Lung (tissue), 12 donors: ENCODE data around the gene AEN. TPM values are rescaled to one million over a fixed set of nuclear protein-coding genes. Genes with fewer than 3 reads are reported as not detected.

Source experiments
- ATAC-seq: fragments of 200-7000 bp; cut with Tn5 transposase; one replicate; pipeline ENCODE4 v1.9.1; 2020; ENCODE audit warnings: moderate number of reproducible peaks; ENCODE audit not compliant: insufficient read depth, low FRiP score
- DNase-seq, 3 donors: peaks; one replicate each; pipeline ENCODE4 v3.0.0-alpha.2; 2013 to 2017
- H3K27ac ChIP-seq, 2 donors: one replicate each; pipeline ENCODE4 v1.5.1; 2013; ENCODE audit warnings: mild to moderate bottlenecking in 2 of 2, moderate library complexity in 2 of 2, control low read depth in 1 of 2, inconsistent platforms in 1 of 2, low read depth in 1 of 2, low read length in 1 of 2
- H3K27me3 ChIP-seq, 3 donors: one replicate each; pipeline ENCODE4 v1.5.1; 2013; ENCODE audit warnings: low read length in 2 of 3; ENCODE audit not compliant: control insufficient read depth in 3 of 3, insufficient read depth in 3 of 3
- H3K36me3 ChIP-seq, 4 donors: one replicate each; pipeline ENCODE4 v1.5.1; 2013; ENCODE audit warnings: low read length in 4 of 4, mild to moderate bottlenecking in 1 of 4, moderate library complexity in 1 of 4; ENCODE audit not compliant: control insufficient read depth in 4 of 4, insufficient read depth in 4 of 4
- H3K4me1 ChIP-seq, 5 donors: one replicate each; pipeline ENCODE4 v1.5.1; 2013; ENCODE audit warnings: low read length in 5 of 5, mild to moderate bottlenecking in 2 of 5, moderate library complexity in 1 of 5; ENCODE audit not compliant: control insufficient read depth in 5 of 5, insufficient read depth in 5 of 5
- H3K4me3 ChIP-seq: one replicate; pipeline ENCODE4 v1.5.1; 2013; ENCODE audit warnings: mild to moderate bottlenecking, control low read depth, moderate library complexity
- H3K9ac ChIP-seq, 2 donors: one replicate each; pipeline ENCODE4 v1.5.1; 2013; ENCODE audit warnings: low read length in 2 of 2, control low read depth in 1 of 2; ENCODE audit not compliant: insufficient read depth in 1 of 2
- H3K9me3 ChIP-seq, 4 donors: one replicate each; pipeline ENCODE4 v1.5.1; 2013; ENCODE audit warnings: low read length in 3 of 4, mild to moderate bottlenecking in 1 of 4, moderate library complexity in 1 of 4; ENCODE audit not compliant: control insufficient read depth in 4 of 4, insufficient read depth in 3 of 4
- CTCF ChIP-seq: IDR thresholded peaks from 2 replicates; pipeline ENCODE4 v1.5.1; 2012; ENCODE audit warnings: mild to moderate bottlenecking; ENCODE audit errors: control extremely low read depth, extremely low read depth
- WGBS, 2 donors: extraction: QIAGEN DNeasy Blood & Tissue Kit; methylation state at CpG; one replicate each; pipeline ENCODE4 v1.1.7; 2013; 5-methylcytosine and 5-hydroxymethylcytosine counted together
- polyA plus RNA-seq, 2 donors: library from polyadenylated mRNA; stranded (reverse); fragments of 200-250 nt; gene quantifications; one replicate each; pipeline ENCODE4 v1.2.1, GENCODE V29; 2013
- total RNA-seq, 2 donors: library from RNA; depleted of rRNA in 1 of 2; stranded (reverse); fragments of >200 nt in 1 of 2; gene quantifications; one replicate each; pipeline ENCODE4 v1.2.1, GENCODE V29; 2014 to 2021
- donor health status: control.
- donor health status: control.
- donor health status: Bipolar disorder and iron deficiency.
- donor health status: healthy.
- donor health status: DM: yes; HTN: yes; CAD: no.

Gene AEN
- total and polyA plus RNA-seq, 4 donors: 4.2 to 15.4 (median 13.4) TPM

- Histone ChIP-seq H3K9ac (no peak overlapping the region), H3K27me3 (no peaks in the 10 kb centered on the region), H3K27ac (no peak overlapping the region), H3K9me3 (no peaks in the 10 kb centered on the region), H3K4me3 (no peak overlapping the region), H3K36me3 (peaks cover 0 to 42% (median 5%) of the 10 kb centered on the region in 4 donors), H3K4me1 (peaks cover 0 to 27% (median 6%) of the 10 kb centered on the region in 5 donors)
- DNase-seq (no peak), ATAC-seq (no peak)
- TF ChIP-seq CTCF: no peak
- WGBS, 2 donors: 89 to 95% methylated on average over 14 to 16 of the region's 16 CpGs
Observed at GRCh38 chr15:88629071-88629470, 7.9 kb downstream of the AEN start.

GRCh38 chr15:88630141-88630721, 9.1 kb downstream of the AEN start:
- Histone ChIP-seq H3K9ac (no peak overlapping the region), H3K36me3 (peaks cover 0 to 42% (median 6%) of the 10 kb centered on the region in 4 donors), H3K4me1 (peaks cover 0 to 25% (median 3%) of the 10 kb centered on the region in 5 donors), H3K27ac (peak overlapping the region in 1 of 2 donors; percentile 91), H3K9me3 (no peaks in the 10 kb centered on the region), H3K4me3 (no peak overlapping the region), H3K27me3 (no peaks in the 10 kb centered on the region)
- DNase-seq: no peak
- ATAC-seq: peak; percentile 17
- TF ChIP-seq CTCF: no peak
- WGBS, 2 donors: 45 to 49% methylated on average over 9 of the region's 9 CpGs

DNA sequence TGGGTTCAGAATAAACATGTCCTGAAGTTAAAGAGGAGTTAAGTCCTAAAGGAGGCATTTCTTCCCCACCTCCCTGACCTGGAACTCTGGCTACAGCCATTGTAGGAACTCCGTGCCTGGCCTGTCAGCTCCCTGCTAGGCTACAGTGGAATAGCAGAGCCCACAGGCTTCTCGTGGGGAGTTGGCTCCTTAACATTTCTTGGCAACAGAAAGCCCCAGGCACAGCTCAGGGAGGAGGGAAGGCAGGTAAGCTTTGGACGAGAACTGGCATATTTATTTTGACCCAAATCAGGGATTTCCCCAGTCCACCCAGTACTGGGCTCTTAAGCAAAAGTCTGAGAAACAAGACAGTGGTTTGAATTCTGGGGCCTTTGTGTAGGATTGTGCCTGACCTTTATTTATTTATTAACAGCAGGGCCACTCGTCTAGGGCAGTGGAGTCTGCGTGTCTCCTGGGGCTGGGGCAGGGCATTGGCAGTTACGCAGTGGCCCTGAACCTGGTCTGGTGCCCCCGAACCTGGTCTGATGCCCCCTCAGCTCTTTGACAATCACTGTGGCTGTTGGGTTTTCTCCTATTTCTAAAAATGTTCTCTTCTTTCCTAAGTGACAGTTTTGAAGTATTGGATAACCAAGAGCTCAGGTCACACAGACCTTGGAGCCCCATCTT, 9.8 kb downstream of the AEN start:
- WGBS, 2 donors: 71 to 92% methylated on average over 7 of the region's 7 CpGs
- TF ChIP-seq CTCF: no peak
- Histone ChIP-seq H3K9me3 (no peaks in the 10 kb centered on the region), H3K4me1 (peaks cover 0 to 27% (median 6%) of the 10 kb centered on the region in 5 donors), H3K27me3 (no peaks in the 10 kb centered on the region), H3K36me3 (peaks cover 0 to 42% (median 6%) of the 10 kb centered on the region in 4 donors), H3K27ac (peak overlapping the region in 1 of 2 donors; percentile 91), H3K4me3 (no peak overlapping the region), H3K9ac (no peak overlapping the region)
- DNase-seq (no peak), ATAC-seq (no peak)
